HG03095 (cell line): Measurements from ENCODE around the gene SPAST.
"Not testable (repeated sequence)": the region's sequence is repeated elsewhere in the genome, so short reads cannot be mapped to it uniquely, and the experiment has no call there.

Source experiments
- ATAC-seq: cut with Tn5 transposase; IDR thresholded peaks from one replicate; pipeline ENCODE4 v1.9.1; 2021; ENCODE audit warnings: moderate library complexity; ENCODE audit not compliant: unreplicated experiment

Gene SPAST

GRCh38 chr2:32119161-32119560 is 55.8 kb downstream of the SPAST start:
- ATAC-seq = no peak

GRCh38 chr2:32124660-32125059 is 61.3 kb downstream of the SPAST start:
- ATAC-seq = no peak

- no peak for ATAC-seq
Observed at GRCh38 chr2:32128636-32129035, 65.3 kb downstream of the SPAST start.

- no peak for ATAC-seq
Observed at GRCh38 chr2:32129086-32129485, 65.7 kb downstream of the SPAST start.

DNA sequence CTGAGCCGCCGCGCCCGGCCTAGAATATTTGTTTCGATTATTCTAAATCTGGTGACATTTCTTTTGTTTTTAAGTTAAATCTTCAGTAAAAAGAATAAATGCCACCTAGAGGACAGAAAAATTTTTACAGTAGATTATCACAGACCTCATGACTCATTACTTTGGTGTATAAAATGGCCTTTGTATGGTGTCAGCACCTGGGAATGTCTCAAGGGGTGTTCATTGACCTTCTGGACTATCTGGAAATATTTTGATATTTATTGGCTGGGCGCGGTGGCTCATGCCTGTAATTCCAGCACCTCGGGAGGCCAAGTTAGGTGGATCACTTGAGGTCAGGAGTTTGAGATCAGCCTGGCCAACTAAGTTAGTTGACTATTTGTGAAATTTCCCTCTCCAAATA is 72.1 kb downstream of the SPAST start:
- no peak for ATAC-seq

- ATAC-seq = no peak
Observed at GRCh38 chr2:32136097-32136496, 72.7 kb downstream of the SPAST start.

- not testable (repeated sequence) for ATAC-seq
Observed at GRCh38 chr2:32151544-32151943, 88.2 kb downstream of the SPAST start.

GRCh38 chr2:32159678-32160077 is 96.3 kb downstream of the SPAST start:
- ATAC-seq = no peak

DNA sequence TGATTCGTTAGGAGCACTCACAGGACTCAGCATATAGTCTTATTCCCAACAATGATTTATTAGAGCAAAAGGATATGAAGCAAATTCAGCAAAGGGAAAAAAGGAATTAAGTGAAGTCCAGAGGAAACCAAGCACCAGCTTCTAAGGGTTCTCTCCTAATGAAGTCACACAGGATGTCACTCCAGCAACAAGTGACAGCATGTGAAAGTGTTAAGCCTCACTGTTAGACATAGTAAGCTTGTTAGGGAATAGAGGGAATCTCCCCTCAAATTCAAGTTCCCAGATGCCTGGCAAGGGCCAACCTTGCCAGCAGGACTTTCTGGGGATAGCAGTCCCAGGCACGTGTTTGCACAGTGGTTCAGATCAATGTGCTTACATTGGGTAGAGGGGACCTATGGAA is 97.9 kb downstream of the SPAST start:
- ATAC-seq = no peak

- not testable (repeated sequence) for ATAC-seq
Observed at GRCh38 chr2:32164254-32164653, 100.9 kb downstream of the SPAST start.

GRCh38 chr2:32165027-32165347 is 101.6 kb downstream of the SPAST start:
- ATAC-seq = not testable (repeated sequence)

DNA sequence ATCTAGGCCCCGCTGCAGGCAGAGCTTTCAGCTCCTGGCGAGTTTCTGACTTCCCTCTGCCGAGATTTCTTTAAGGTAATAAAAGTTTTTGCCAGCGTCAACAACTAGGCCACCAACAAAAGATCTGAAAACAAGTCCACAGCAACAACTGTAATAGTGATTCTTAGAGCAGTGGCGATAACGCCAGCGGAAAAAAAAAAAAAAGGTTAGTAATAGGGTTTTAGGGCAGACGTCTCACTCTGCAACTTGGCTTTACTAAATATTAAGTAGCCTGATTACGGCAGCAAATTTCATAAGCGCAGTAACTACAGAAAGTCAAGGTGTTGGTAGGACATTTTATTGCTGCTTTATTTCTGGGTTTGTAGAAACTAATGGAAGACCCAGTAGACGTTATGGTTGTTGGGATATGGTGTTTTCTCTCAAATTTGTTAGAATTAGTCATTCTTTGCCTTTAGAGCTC is 102.8 kb downstream of the SPAST start:
- no peak for ATAC-seq

- ATAC-seq = no peak
Observed at GRCh38 chr2:32168513-32168912, 105.2 kb downstream of the SPAST start.

- no peak for ATAC-seq
Observed at GRCh38 chr2:32172870-32173269, 109.5 kb downstream of the SPAST start.

- no peak for ATAC-seq
Observed at GRCh38 chr2:32182667-32183066, 119.3 kb downstream of the SPAST start.

DNA sequence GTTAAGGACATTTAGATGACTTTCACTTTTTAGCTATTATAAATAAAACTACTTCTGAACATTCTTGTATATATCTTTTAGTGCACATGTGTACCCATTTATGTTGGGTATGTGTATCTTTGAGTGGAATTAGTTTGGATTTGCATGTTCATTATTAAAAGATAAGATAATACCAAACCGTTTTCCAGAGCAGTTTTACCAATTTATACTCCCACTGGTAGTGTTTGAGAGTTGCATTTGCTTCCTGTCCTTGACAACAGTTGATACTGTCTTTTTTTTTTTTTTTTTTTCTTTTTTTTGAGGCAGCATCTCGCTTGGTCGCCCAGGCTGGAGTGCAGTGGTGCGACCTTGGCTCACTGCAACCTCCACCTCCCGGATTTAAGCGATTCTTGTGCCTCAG is 125.7 kb downstream of the SPAST start:
- no peak for ATAC-seq

- ATAC-seq = no peak
Observed at GRCh38 chr2:32192418-32192817, 129.1 kb downstream of the SPAST start.

GRCh38 chr2:32200814-32201213 is 137.5 kb downstream of the SPAST start:
- ATAC-seq = no peak

GRCh38 chr2:32203428-32203827 is 140.1 kb downstream of the SPAST start:
- not testable (repeated sequence) for ATAC-seq
